SK-N-SH treated with all-trans-retinoic acid at 6 μM for 48 hours (cell line): ENCODE data around the gene TPRN.

Source experiments
- ARNTL ChIP-seq: fragments of 450-650 bp; formaldehyde crosslinking; IDR thresholded peaks from 2 replicates; pipeline ENCODE4 v1.5.0; 2020; ENCODE audit warnings: low read depth, mild to moderate bottlenecking, moderate library complexity, borderline replicate concordance
- BACH2 ChIP-seq: fragments of 250-450 bp; sonication (Bioruptor Pico); IDR thresholded peaks from 2 replicates; pipeline ENCODE4 v1.9.0; 2021; ENCODE audit warnings: mild to moderate bottlenecking, borderline replicate concordance
- CREB5 ChIP-seq: fragments of 250-450 bp; sonication (Bioruptor Pico); IDR thresholded peaks from 2 replicates; pipeline ENCODE4 v1.5.1; 2020; ENCODE audit warnings: low read depth, mild to moderate bottlenecking, moderate library complexity
- ISL1 ChIP-seq: fragments of 250-450 bp; sonication (Bioruptor Pico); IDR thresholded peaks from 2 replicates; pipeline ENCODE4 v2.1.2; 2022; ENCODE audit warnings: mild to moderate bottlenecking, moderate library complexity
- TCF4 ChIP-seq: fragments of 250-450 bp; sonication (Bioruptor Pico); IDR thresholded peaks from 2 replicates; pipeline ENCODE4 v1.8.0; 2021; ENCODE audit warnings: mild to moderate bottlenecking, moderate library complexity, borderline replicate concordance
- TOX ChIP-seq: fragments of 250-450 bp; sonication (Bioruptor Pico); IDR thresholded peaks from 2 replicates; pipeline ENCODE4 v1.8.0; 2021; ENCODE audit warnings: mild to moderate bottlenecking, moderate library complexity, borderline replicate concordance
- TSHZ2 ChIP-seq: fragments of 250-450 bp; sonication (Bioruptor Pico); IDR thresholded peaks from 2 replicates; pipeline ENCODE4 v1.5.0; 2020; ENCODE audit warnings: mild to moderate bottlenecking, moderate library complexity
- ZFP3 ChIP-seq: fragments of 250-450 bp; sonication (Bioruptor Pico); IDR thresholded peaks from 2 replicates; pipeline ENCODE4 v1.5.0; 2020; ENCODE audit warnings: mild to moderate bottlenecking, moderate library complexity
- ZFP30 ChIP-seq: fragments of 450-650 bp; formaldehyde crosslinking; IDR thresholded peaks from 2 replicates; pipeline ENCODE4 v1.5.0; 2022; ENCODE audit warnings: mild to moderate bottlenecking, moderate library complexity
- TF ChIP-seq, protein P1 (sequence below): fragments of 250-450 bp; sonication (Bioruptor Pico); IDR thresholded peaks from 2 replicates; pipeline ENCODE4 v1.5.1; 2021; ENCODE audit warnings: mild to moderate bottlenecking, moderate library complexity
- TF ChIP-seq, protein P2 (sequence below): fragments of 250-450 bp; sonication (Bioruptor Pico); IDR thresholded peaks from 2 replicates; pipeline ENCODE4 v1.8.0; 2020; ENCODE audit warnings: mild to moderate bottlenecking, moderate library complexity, borderline replicate concordance

GRCh38 chr9:137160716-137161557 lies 39.6 kb downstream of the TPRN start:
- TF ChIP-seq, protein P1, sequence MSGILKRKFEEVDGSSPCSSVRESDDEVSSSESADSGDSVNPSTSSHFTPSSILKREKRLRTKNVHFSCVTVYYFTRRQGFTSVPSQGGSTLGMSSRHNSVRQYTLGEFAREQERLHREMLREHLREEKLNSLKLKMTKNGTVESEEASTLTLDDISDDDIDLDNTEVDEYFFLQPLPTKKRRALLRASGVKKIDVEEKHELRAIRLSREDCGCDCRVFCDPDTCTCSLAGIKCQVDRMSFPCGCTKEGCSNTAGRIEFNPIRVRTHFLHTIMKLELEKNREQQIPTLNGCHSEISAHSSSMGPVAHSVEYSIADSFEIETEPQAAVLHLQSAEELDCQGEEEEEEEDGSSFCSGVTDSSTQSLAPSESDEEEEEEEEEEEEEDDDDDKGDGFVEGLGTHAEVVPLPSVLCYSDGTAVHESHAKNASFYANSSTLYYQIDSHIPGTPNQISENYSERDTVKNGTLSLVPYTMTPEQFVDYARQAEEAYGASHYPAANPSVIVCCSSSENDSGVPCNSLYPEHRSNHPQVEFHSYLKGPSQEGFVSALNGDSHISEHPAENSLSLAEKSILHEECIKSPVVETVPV (CRISPR knock-in tag), result no peak
- no peak for TF ChIP-seq ARNTL
- TF ChIP-seq, protein P2, sequence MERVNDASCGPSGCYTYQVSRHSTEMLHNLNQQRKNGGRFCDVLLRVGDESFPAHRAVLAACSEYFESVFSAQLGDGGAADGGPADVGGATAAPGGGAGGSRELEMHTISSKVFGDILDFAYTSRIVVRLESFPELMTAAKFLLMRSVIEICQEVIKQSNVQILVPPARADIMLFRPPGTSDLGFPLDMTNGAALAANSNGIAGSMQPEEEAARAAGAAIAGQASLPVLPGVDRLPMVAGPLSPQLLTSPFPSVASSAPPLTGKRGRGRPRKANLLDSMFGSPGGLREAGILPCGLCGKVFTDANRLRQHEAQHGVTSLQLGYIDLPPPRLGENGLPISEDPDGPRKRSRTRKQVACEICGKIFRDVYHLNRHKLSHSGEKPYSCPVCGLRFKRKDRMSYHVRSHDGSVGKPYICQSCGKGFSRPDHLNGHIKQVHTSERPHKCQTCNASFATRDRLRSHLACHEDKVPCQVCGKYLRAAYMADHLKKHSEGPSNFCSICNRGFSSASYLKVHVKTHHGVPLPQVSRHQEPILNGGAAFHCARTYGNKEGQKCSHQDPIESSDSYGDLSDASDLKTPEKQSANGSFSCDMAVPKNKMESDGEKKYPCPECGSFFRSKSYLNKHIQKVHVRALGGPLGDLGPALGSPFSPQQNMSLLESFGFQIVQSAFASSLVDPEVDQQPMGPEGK (CRISPR knock-in tag), result no peak
- no peak for TF ChIP-seq ZFP3 (CRISPR knock-in tag)
- no peak for TF ChIP-seq TCF4 (CRISPR knock-in tag)
- TF ChIP-seq ISL1, result no peak
- TF ChIP-seq TOX (CRISPR knock-in tag), result no peak
- no peak for TF ChIP-seq TSHZ2 (CRISPR knock-in tag)
- TF ChIP-seq ZFP30, result no peak
- TF ChIP-seq BACH2, result no peak
- TF ChIP-seq CREB5 (CRISPR knock-in tag), result no peak
